ENCODE data around the gene RFX2.

DNA sequence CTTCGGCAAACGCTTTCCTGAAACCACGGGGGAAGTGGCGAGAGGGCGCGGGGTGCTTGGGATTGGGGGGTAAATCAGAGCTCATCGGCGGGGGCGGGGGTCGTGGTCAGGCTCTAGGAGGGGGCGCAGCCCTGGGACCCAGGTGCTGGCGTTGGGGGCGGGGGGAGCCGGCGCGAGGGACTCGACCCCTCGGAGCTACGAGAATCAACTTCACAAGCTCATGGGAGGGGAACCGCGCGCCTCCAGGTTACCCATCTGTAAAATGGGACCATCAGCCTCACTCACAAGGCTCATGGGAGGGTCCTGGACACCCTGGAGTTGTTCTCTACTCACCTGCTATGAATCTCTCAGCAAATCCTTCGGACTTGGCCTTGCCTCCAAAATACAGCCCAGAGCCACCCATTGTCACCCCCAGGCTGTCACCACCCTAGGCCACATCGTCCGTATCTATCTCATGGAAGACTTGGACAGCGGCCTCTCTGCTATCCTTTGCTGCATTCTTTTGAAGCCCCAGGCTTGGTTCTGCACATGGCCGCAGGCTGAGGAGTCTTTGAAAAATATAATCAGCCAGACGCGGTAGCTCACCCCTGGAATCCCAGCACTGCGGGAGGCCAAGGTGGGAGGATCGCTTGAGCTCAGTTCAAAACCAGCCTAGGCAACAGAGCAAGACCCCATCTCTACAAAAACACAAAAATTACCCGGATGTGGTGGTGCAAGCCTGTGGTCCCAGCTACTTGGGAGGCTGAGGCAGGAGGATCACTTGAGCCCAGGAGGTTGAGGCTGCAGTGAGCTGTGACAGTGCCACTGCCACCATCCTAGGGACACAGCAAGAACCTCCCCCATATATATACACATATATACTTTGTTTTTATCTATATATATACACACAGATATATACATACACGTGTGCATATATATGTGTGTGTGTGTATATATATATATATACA is 131.4 kb downstream of the RFX2 start:
- TF ChIP-seq CTCF (IDR thresholded peaks at IDR 0.05) (no peak), ESRRA (CRISPR knock-in tag; IDR thresholded peaks at IDR 0.05; ENCODE audit: borderline replicate concordance) (no peak), ATF2 (CRISPR knock-in tag; IDR thresholded peaks at IDR 0.05; ENCODE audit: borderline replicate concordance, low read depth) (no peak), SP1 (CRISPR knock-in tag; conservative IDR thresholded peaks at IDR 0.05) (no peak)
- TF ChIP-seq, protein P1, sequence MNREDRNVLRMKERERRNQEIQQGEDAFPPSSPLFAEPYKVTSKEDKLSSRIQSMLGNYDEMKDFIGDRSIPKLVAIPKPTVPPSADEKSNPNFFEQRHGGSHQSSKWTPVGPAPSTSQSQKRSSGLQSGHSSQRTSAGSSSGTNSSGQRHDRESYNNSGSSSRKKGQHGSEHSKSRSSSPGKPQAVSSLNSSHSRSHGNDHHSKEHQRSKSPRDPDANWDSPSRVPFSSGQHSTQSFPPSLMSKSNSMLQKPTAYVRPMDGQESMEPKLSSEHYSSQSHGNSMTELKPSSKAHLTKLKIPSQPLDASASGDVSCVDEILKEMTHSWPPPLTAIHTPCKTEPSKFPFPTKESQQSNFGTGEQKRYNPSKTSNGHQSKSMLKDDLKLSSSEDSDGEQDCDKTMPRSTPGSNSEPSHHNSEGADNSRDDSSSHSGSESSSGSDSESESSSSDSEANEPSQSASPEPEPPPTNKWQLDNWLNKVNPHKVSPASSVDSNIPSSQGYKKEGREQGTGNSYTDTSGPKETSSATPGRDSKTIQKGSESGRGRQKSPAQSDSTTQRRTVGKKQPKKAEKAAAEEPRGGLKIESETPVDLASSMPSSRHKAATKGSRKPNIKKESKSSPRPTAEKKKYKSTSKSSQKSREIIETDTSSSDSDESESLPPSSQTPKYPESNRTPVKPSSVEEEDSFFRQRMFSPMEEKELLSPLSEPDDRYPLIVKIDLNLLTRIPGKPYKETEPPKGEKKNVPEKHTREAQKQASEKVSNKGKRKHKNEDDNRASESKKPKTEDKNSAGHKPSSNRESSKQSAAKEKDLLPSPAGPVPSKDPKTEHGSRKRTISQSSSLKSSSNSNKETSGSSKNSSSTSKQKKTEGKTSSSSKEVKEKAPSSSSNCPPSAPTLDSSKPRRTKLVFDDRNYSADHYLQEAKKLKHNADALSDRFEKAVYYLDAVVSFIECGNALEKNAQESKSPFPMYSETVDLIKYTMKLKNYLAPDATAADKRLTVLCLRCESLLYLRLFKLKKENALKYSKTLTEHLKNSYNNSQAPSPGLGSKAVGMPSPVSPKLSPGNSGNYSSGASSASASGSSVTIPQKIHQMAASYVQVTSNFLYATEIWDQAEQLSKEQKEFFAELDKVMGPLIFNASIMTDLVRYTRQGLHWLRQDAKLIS (CRISPR knock-in tag; IDR thresholded peaks at IDR 0.05; ENCODE audit: borderline replicate concordance) = no peak
- TF ChIP-seq, protein P2, sequence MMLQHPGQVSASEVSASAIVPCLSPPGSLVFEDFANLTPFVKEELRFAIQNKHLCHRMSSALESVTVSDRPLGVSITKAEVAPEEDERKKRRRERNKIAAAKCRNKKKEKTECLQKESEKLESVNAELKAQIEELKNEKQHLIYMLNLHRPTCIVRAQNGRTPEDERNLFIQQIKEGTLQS (CRISPR knock-in tag; conservative IDR thresholded peaks at IDR 0.05) = no peak
- TF ChIP-seq, protein P3, sequence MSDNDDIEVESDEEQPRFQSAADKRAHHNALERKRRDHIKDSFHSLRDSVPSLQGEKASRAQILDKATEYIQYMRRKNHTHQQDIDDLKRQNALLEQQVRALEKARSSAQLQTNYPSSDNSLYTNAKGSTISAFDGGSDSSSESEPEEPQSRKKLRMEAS (CRISPR knock-in tag; IDR thresholded peaks at IDR 0.05) = no peak

Data from WTC11 (cell line).